ENCODE results near the gene SLC1A2.

SLC1A2 gene

GRCh38 chr11:35458846-35459245, 39.5 kb upstream of the SLC1A2 start:
- no peak for DNase-seq (ENCODE audit: low read depth)
- H3K4me3 ChIP-seq (ENCODE audit: low read depth, low read length), result no peak overlapping the region
- TF ChIP-seq, protein P1, sequence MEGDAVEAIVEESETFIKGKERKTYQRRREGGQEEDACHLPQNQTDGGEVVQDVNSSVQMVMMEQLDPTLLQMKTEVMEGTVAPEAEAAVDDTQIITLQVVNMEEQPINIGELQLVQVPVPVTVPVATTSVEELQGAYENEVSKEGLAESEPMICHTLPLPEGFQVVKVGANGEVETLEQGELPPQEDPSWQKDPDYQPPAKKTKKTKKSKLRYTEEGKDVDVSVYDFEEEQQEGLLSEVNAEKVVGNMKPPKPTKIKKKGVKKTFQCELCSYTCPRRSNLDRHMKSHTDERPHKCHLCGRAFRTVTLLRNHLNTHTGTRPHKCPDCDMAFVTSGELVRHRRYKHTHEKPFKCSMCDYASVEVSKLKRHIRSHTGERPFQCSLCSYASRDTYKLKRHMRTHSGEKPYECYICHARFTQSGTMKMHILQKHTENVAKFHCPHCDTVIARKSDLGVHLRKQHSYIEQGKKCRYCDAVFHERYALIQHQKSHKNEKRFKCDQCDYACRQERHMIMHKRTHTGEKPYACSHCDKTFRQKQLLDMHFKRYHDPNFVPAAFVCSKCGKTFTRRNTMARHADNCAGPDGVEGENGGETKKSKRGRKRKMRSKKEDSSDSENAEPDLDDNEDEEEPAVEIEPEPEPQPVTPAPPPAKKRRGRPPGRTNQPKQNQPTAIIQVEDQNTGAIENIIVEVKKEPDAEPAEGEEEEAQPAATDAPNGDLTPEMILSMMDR (IDR thresholded peaks at IDR 0.05; ENCODE audit: insufficient read depth, low read depth, low read length, missing control alignments), result no peak

- DNase-seq (ENCODE audit: low read depth), result no peak
- H3K4me3 ChIP-seq (ENCODE audit: low read depth, low read length), result no peak overlapping the region
Observed at GRCh38 chr11:35454362-35454761, 35.0 kb upstream of the SLC1A2 start.

DNA sequence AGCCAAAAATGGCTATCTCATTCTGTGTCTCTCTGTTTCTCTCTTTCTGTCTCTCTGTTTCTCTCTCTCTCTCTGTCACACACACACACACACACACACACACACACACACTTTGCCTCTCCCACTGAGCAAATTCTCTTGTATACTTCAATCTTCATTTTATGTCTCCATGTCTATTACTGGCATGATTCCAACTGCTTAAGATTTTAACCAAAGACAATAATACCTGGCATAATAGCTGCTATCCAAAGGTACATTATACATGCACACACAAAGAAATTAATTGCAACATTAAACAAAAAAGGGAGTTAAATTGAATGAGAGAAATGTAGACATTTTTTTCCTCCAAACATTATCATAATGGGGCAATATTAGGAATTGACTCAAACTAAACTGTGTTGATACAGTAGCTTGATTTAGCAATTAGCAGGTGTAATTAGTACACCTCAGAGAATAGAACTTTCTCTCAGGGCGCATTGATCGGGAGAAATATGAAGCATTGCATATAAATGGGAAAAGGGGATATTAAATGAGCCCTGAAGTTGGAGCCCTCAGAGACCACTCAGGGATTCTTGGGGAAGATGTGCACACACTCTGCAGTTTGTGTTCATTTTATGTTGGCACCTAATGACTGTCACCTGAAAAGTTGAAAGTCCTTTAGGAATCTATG, 17.4 kb upstream of the SLC1A2 start:
- TF ChIP-seq, protein P1 (IDR thresholded peaks at IDR 0.05; ENCODE audit: insufficient read depth, low read depth, low read length, missing control alignments), result no peak
- no peak for DNase-seq (ENCODE audit: low read depth)
- H3K4me3 ChIP-seq (ENCODE audit: low read depth, low read length), result no peak overlapping the region

More at GRCh38 chr11:35454362-35454761, 35.0 kb upstream of the SLC1A2 start:
- TF ChIP-seq, protein P1 (IDR thresholded peaks at IDR 0.05; ENCODE audit: insufficient read depth, low read depth, low read length, missing control alignments), result no peak

DNA sequence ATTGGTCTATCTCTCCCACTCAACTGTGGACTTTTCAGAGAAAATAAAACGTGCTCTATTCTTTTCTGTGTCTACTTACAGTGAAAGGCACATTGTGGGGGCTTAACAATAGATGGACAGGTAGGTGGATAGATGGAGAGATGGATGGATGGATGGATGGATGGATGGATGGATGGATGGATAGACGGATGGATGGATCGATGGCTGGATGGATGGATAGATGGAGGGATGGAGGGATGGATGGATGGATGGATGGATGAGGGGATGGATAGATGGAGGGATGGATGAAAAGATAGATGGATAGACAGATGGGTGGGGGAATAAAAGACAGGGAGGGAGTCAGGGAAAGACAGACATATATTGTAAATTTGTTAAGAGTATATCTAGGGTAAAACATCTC, 14.2 kb upstream of the SLC1A2 start:
- TF ChIP-seq, protein P1 (IDR thresholded peaks at IDR 0.05; ENCODE audit: insufficient read depth, low read depth, low read length, missing control alignments), result no peak
- DNase-seq (ENCODE audit: low read depth), result no peak
- no peak overlapping the region for H3K4me3 ChIP-seq (ENCODE audit: low read depth, low read length)

DNA sequence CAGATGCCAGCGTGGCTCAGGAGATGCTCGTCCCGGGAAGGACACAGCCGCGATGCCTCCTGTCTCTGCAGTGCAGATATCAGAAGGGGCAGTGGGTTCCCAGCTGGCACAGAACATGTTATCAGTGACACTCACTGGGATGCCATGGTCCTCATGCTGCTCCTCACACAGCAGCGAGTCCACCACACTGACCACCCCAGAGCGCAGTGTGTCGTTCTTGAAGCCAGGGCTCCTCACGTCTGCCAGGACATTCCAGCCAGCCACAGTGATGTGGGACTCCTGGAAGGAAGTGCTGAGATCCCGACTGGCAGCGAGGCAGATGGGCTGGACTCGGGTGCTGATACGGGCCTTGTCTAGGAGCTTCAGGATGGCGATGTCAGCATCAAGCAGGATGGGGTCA, 13.1 kb upstream of the SLC1A2 start:
- TF ChIP-seq, protein P1 (IDR thresholded peaks at IDR 0.05; ENCODE audit: insufficient read depth, low read depth, low read length, missing control alignments), result no peak
- no peak overlapping the region for H3K4me3 ChIP-seq (ENCODE audit: low read depth, low read length)
- DNase-seq (ENCODE audit: low read depth), result no peak

DNA sequence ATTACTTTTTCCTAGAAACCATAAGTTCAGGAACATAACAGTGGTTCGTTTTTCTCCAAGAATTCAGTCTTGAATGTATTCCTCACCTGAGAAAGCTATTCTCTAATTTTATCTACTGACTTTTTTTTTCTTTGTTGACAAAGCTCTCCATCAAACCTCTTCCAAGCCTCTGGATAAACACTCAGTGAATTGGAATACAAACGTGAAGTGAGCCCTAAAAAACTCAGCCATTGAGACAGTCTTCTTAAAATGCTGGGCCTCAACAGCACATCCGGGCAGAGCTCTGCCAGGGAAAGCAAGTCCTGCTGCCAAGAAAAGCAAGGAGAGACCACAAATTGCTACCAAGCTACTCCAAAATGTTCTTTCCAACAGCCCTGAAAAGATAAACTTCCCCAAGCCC, 7.7 kb upstream of the SLC1A2 start:
- TF ChIP-seq, protein P1 (IDR thresholded peaks at IDR 0.05; ENCODE audit: insufficient read depth, low read depth, low read length, missing control alignments), result no peak
- no peak overlapping the region for H3K4me3 ChIP-seq (ENCODE audit: low read depth, low read length)
- no peak for DNase-seq (ENCODE audit: low read depth)

GRCh38 chr11:35426351-35426750, 7.0 kb upstream of the SLC1A2 start:
- no peak overlapping the region for H3K4me3 ChIP-seq (ENCODE audit: low read depth, low read length)
- TF ChIP-seq, protein P1 (IDR thresholded peaks at IDR 0.05; ENCODE audit: insufficient read depth, low read depth, low read length, missing control alignments), result no peak
- no peak for DNase-seq (ENCODE audit: low read depth)

Data from GM12865 (cell line).